HepG2 (cell line): Measurements from ENCODE around the gene BICDL2. TPM values are rescaled to one million over a fixed set of nuclear protein-coding genes. Genes with fewer than 3 reads are reported as not detected.

Experiments
- ATAC-seq: fragments of 200-7000 bp; cut with Tn5 transposase; 3 replicates; pipeline ENCODE4 v1.9.1; 2020; ENCODE audit warnings: mild to moderate bottlenecking, moderate library complexity
- BruUV-seq: library from RNA; stranded (reverse); fragments of 400-500 nt; replicated peaks from 2 replicates; lab custom pipeline; 2021; lab: Mats Ljungman, UMichigan
- CTCF ChIA-PET: fragments of 300-600 bp; formaldehyde crosslinking; extraction: SDS; loops from one replicate; lab custom pipeline; 2021; ENCODE audit warnings: low total read pairs, inconsistent platforms, low intra/inter-chr PET ratio; lab: Yijun Ruan, JAX
- POLR2A ChIA-PET: fragments of 350-600 bp; sonication (Branson Sonifier 250); formaldehyde crosslinking; loops from one replicate; lab custom pipeline; 2020; ENCODE audit warnings: antibody characterized with exemption, inconsistent platforms; lab: Yijun Ruan, JAX
- DNase-seq: peaks from one replicate; pipeline ENCODE4 v3.0.0-alpha.2; 2015; ENCODE audit warnings: low spot score
- FAIRE-seq: peaks from 3 replicates; lab custom pipeline; 2011; peaks lifted over from hg19 to GRCh38; lab: Jason Lieb, UNC
- H2AFZ ChIP-seq: one replicate; pipeline ENCODE4 v1.6.1; 2011; ENCODE audit warnings: low read length, inconsistent platforms
- H3K27ac ChIP-seq: fragments of 300-600 bp; 3 replicates; pipeline ENCODE4 v1.8.0; 2011; ENCODE audit warnings: mixed run types, mild to moderate bottlenecking, mixed read lengths, low read length, inconsistent platforms; ENCODE audit not compliant: insufficient read depth; ENCODE audit errors: extremely low read length
- H3K27me3 ChIP-seq, 2 experiments: fragments of 200-600 bp in 1 of 2; 2 replicates in 1 of 2; 3 replicates in 1 of 2; pipeline versions ENCODE4 v1.6.0 to v1.8.0; 2011; ENCODE audit warnings: low read length in 2 of 2, mild to moderate bottlenecking in 2 of 2, moderate library complexity in 2 of 2, inconsistent platforms in 1 of 2; ENCODE audit not compliant: insufficient read depth in 2 of 2, control insufficient read depth in 1 of 2
- H3K36me3 ChIP-seq, 2 experiments: fragments of 200-600 bp in 1 of 2; replicated peaks in 1 of 2; 2 replicates in 1 of 2; 3 replicates in 1 of 2; pipeline versions ENCODE4 v1.5.1 to v1.8.0; 2011; ENCODE audit warnings: low read length in 2 of 2, inconsistent platforms in 1 of 2; ENCODE audit not compliant: insufficient read depth in 2 of 2, control insufficient read depth in 1 of 2
- H3K4me1 ChIP-seq: 2 replicates; pipeline ENCODE4 v1.5.1; 2012; ENCODE audit warnings: low read length, inconsistent platforms; ENCODE audit not compliant: insufficient read depth
- H3K4me2 ChIP-seq: 2 replicates; pipeline ENCODE4 v1.6.0; 2011; ENCODE audit warnings: low read depth, low read length, inconsistent platforms
- H3K4me3 ChIP-seq, 3 experiments: fragments of 200-600 bp in 1 of 3; sonication (generic), shearing (Covaris generic) in 1 of 3; replicated peaks in 1 of 3; 2 replicates each; pipeline ENCODE4 v1.5.1; 2011 to 2016; ENCODE audit warnings: low read length in 3 of 3, inconsistent platforms in 2 of 3, low read depth in 2 of 3, mild to moderate bottlenecking in 2 of 3, control low read depth in 1 of 3, mixed read lengths in 1 of 3; ENCODE audit not compliant: insufficient read depth in 1 of 3
- H3K79me2 ChIP-seq: one replicate; pipeline ENCODE4 v1.6.1; 2011; ENCODE audit warnings: low read length, inconsistent platforms; ENCODE audit not compliant: insufficient read depth
- H3K9ac ChIP-seq: 2 replicates; pipeline ENCODE4 v1.6.0; 2011; ENCODE audit warnings: mild to moderate bottlenecking, low read depth, low read length, inconsistent platforms; ENCODE audit not compliant: insufficient read depth
- H3K9me3 ChIP-seq: 2 replicates; pipeline ENCODE4 v1.5.1; 2012; ENCODE audit warnings: mild to moderate bottlenecking, low read length
- H4K20me1 ChIP-seq: 2 replicates; pipeline ENCODE4 v1.6.0; 2011; ENCODE audit warnings: inconsistent platforms, mild to moderate bottlenecking, low read length, moderate library complexity; ENCODE audit not compliant: insufficient read depth
- ELF4 ChIP-seq: sonication (generic); formaldehyde crosslinking; IDR thresholded peaks from 2 replicates; pipeline ENCODE4 v1.5.0; 2020; ENCODE audit warnings: missing genetic modification reagents, mild to moderate bottlenecking, moderate library complexity, borderline replicate concordance
- HMG20B ChIP-seq: conservative IDR thresholded peaks from 2 replicates; pipeline ENCODE4 v1.6.1; 2016; ENCODE audit warnings: missing genetic modification reagents, missing compliant biosample characterization
- ISL2 ChIP-seq: sonication (generic); formaldehyde crosslinking; IDR thresholded peaks from 2 replicates; pipeline ENCODE4 v1.5.0; 2020; ENCODE audit warnings: missing genetic modification reagents
- KDM5B ChIP-seq: sonication (generic); formaldehyde crosslinking; IDR thresholded peaks from 2 replicates; pipeline ENCODE4 v1.4.0; 2020; ENCODE audit warnings: missing genetic modification reagents, mild to moderate bottlenecking, borderline replicate concordance
- MXD4 ChIP-seq: IDR thresholded peaks from 2 replicates; pipeline ENCODE4 v1.6.1; 2016; ENCODE audit warnings: mild to moderate bottlenecking, missing biosample characterization, missing genetic modification reagents
- NPAS2 ChIP-seq: sonication (generic); formaldehyde crosslinking; IDR thresholded peaks from 2 replicates; pipeline ENCODE4 v1.8.0; 2022; ENCODE audit warnings: mild to moderate bottlenecking, missing genetic modification reagents, borderline replicate concordance
- NR3C1 ChIP-seq: sonication (generic); formaldehyde crosslinking; IDR thresholded peaks from 2 replicates; pipeline ENCODE4 v1.4.0; 2020; ENCODE audit warnings: missing genetic modification reagents
- SIX4 ChIP-seq: sonication (generic); formaldehyde crosslinking; IDR thresholded peaks from 2 replicates; pipeline ENCODE4 v1.4.0; 2020; ENCODE audit warnings: missing genetic modification reagents
- SKI ChIP-seq: fragments of 450-650 bp; IDR thresholded peaks from one replicate; pipeline ENCODE4 v1.6.1; 2018; ENCODE audit warnings: mild to moderate bottlenecking; ENCODE audit not compliant: partially characterized antibody
- TAF1 ChIP-seq: sonication (generic); formaldehyde crosslinking; IDR thresholded peaks from 2 replicates; pipeline ENCODE4 v1.4.0; 2020; ENCODE audit warnings: missing genetic modification reagents
- TARDBP ChIP-seq: sonication (generic); formaldehyde crosslinking; IDR thresholded peaks from 2 replicates; pipeline ENCODE4 v1.8.0; 2022; ENCODE audit warnings: mild to moderate bottlenecking, missing genetic modification reagents
- TBX2 ChIP-seq: sonication (generic); formaldehyde crosslinking; IDR thresholded peaks from 2 replicates; pipeline ENCODE4 v1.5.0; 2020; ENCODE audit warnings: missing genetic modification reagents, mild to moderate bottlenecking, borderline replicate concordance
- ZFX ChIP-seq: sonication (generic); formaldehyde crosslinking; IDR thresholded peaks from 2 replicates; pipeline ENCODE4 v1.4.0; 2020; ENCODE audit warnings: mild to moderate bottlenecking, low read depth, missing genetic modification reagents, moderate library complexity
- ZNF230 ChIP-seq: sonication (generic); formaldehyde crosslinking; IDR thresholded peaks from 2 replicates; pipeline ENCODE4 v1.4.0; 2020; ENCODE audit warnings: mild to moderate bottlenecking, missing genetic modification reagents
- ZNF263 ChIP-seq: sonication (generic); formaldehyde crosslinking; IDR thresholded peaks from 2 replicates; pipeline ENCODE4 v1.4.0; 2020; ENCODE audit warnings: missing genetic modification reagents
- ZNF331 ChIP-seq: sonication (generic); formaldehyde crosslinking; IDR thresholded peaks from 2 replicates; pipeline ENCODE4 v1.4.0; 2020; ENCODE audit warnings: missing genetic modification reagents
- ZNF549 ChIP-seq: sonication (generic); formaldehyde crosslinking; IDR thresholded peaks from 2 replicates; pipeline ENCODE4 v1.5.0; 2020; ENCODE audit warnings: missing genetic modification reagents
- ZNF75D ChIP-seq: sonication (generic); formaldehyde crosslinking; IDR thresholded peaks from 2 replicates; pipeline ENCODE4 v1.8.1; 2023; ENCODE audit warnings: missing genetic modification reagents, mild to moderate bottlenecking, borderline replicate concordance
- WGBS: methylation state at CpG from one replicate; pipeline ENCODE4 v1.1.6; 2017; ENCODE audit warnings: low lambda C conversion rate; 5-methylcytosine and 5-hydroxymethylcytosine counted together
- in situ Hi-C: cut with HindIII; loops from 2 replicates; pipeline ENCODE4 v1.10.0; 2017; ENCODE audit warnings: low pct_unique_long_range_greater_than_20kb; ENCODE audit not compliant: extremely low pct_ligation_motif_present
- intact Hi-C: fragments of 100-400 bp; cut with micrococcal nuclease; formaldehyde crosslinking; loops from one replicate; pipeline ENCODE4 v1.10.0; 2022; ENCODE audit not compliant: unreplicated experiment
- polyA plus RNA-seq, 8 experiments: library from polyadenylated mRNA; depleted of rRNA in 3 of 8; stranded (reverse) in 7 of 8; unstranded in 1 of 8; fragments of >200 nt; fragmentation: Illumina TruSeq in 4 of 8; extraction: Trizol in 4 of 8; gene quantifications; 2 replicates each; pipeline versions ENCODE4 v1.2.1 to v1.2.3, GENCODE V29; 2011 to 2016; ENCODE audit warnings: low read depth in 4 of 8, missing spikeins in 1 of 8, mixed read lengths in 1 of 8; ENCODE audit not compliant: insufficient read depth in 1 of 8
- total RNA-seq, 5 experiments: library from RNA; depleted of rRNA; stranded (reverse); fragments of >200 nt; fragmentation: Illumina TruSeq; extraction: Trizol; gene quantifications; 2 replicates each; pipeline ENCODE4 v1.2.3, GENCODE V29; 2016; ENCODE audit warnings: low read depth in 1 of 5
- TF ChIP-seq, protein P1 (sequence below): sonication (generic); formaldehyde crosslinking; IDR thresholded peaks from 2 replicates; pipeline ENCODE4 v1.4.0; 2020; ENCODE audit warnings: mild to moderate bottlenecking, missing genetic modification reagents
- TF ChIP-seq, protein P2 (sequence below): sonication (generic); IDR thresholded peaks from 2 replicates; pipeline ENCODE4 v1.6.1; 2016; ENCODE audit warnings: low read depth, borderline replicate concordance
- TF ChIP-seq, protein P3 (sequence below): sonication (generic); formaldehyde crosslinking; IDR thresholded peaks from 2 replicates; pipeline ENCODE4 v1.4.0; 2020; ENCODE audit warnings: low read depth, mild to moderate bottlenecking, missing genetic modification reagents
- TF ChIP-seq, protein P4 (sequence below): sonication (generic); formaldehyde crosslinking; conservative IDR thresholded peaks from 2 replicates; pipeline ENCODE4 v1.8.0; 2022; ENCODE audit warnings: low read depth, missing genetic modification reagents

Gene BICDL2
- total and polyA plus RNA-seq, 2 of the 13 experiments (the other 11 are each of a cell fraction or from before 2014, with no cell fraction given): 0.12 TPM; not detected in 1

DNA sequence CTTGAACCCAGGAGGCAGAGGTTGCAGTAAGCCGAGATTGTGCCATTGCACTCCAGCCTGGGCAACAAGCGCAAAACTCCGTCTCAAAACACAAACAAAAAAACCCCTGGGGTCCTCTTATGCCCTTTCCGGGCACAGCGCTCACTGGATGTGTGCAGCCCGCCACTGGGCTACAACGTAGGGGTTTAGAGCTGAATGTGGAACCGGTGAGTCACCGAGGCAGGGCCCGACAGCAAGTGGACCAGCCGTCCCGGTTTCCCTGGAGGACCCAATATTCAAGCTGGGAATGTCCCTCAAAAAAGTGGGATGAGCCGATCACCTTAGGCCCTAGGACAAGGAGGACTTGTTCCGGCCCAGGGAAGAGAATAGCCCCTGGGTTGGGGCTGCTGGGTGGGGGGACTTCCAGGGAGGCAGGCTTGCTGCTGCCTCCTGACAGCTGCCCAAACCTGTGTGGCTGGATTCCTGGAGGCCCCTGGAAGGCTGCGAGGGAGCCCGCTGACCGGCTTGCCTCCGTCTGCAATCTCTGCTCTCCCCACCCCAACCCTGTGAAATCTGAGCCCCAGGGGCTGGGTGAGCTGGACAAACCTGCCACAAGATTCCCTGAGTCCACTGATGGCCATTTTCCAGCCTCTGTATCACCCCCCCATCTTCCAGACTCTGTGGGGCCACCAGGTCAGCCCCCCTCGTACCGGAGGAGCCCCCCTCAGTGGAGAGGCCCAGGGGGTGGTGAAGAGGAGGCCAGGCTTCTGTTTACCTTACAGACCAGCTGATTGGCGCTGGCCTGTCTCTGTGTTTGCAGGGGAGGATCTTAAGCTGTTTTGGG lies 27.0 kb downstream of the BICDL2 start:
- ChIA-PET POLR2A (interaction anchor here (0.8 to 14.2 kb wide), 6 partner anchors 13 to 125 kb away, joined by 3 to 750 read pairs (median 4); partner anchors contain the start of genes CLDN6, HCFC1R1, THOC6 and TNFRSF12A), CTCF (no interaction called here)
- H3K79me2 ChIP-seq: no peaks in the 10 kb centered on the region
- H3K4me3 ChIP-seq: peak overlapping the region in 2 of 3 experiments; percentile 35 to 69; a peak in 3 of 6 replicates
- no peaks in the 10 kb centered on the region for H3K9me3 ChIP-seq
- DNase-seq (no peak), FAIRE-seq (no peak), ATAC-seq (peak; percentile 35)
- peaks cover 7 to 22% of the 10 kb centered on the region in 2 experiments; a peak in 4 of 5 replicates for H3K27me3 ChIP-seq
- peaks cover 97% of the 10 kb centered on the region for H3K4me1 ChIP-seq
- H3K4me2 ChIP-seq: peak overlapping the region; percentile 88
- H3K9ac ChIP-seq: peak overlapping the region; percentile 38; the same call in 1 of the 2 replicates
- H3K36me3 ChIP-seq: no peaks in the 10 kb centered on the region
- 22% methylated on average over 17 of the region's 21 CpGs for WGBS
- BruUV-seq: no TSS peak
- H4K20me1 ChIP-seq: no peaks in the 10 kb centered on the region
- in situ Hi-C loops (no loop called here), intact Hi-C loops (no loop called here)
- no peak overlapping the region for H2AFZ ChIP-seq
- H3K27ac ChIP-seq: peak overlapping the region; percentile 40
- TF ChIP-seq, protein P1, sequence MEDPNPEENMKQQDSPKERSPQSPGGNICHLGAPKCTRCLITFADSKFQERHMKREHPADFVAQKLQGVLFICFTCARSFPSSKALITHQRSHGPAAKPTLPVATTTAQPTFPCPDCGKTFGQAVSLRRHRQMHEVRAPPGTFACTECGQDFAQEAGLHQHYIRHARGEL (CRISPR knock-in tag): no peak
- TF ChIP-seq ZNF230 (CRISPR knock-in tag): no peak
- peak; percentile 39; the same call in 1 of the 2 replicates for TF ChIP-seq TBX2
- no peak for TF ChIP-seq ZNF75D (CRISPR knock-in tag)
- no peak for TF ChIP-seq SKI
- TF ChIP-seq TAF1: 0 out of 2 replicates have a peak, but pooled peaks have one; percentile 19
- no peak for TF ChIP-seq NR3C1 (CRISPR knock-in tag)
- no peak for TF ChIP-seq ISL2 (CRISPR knock-in tag)
- TF ChIP-seq, protein P2, sequence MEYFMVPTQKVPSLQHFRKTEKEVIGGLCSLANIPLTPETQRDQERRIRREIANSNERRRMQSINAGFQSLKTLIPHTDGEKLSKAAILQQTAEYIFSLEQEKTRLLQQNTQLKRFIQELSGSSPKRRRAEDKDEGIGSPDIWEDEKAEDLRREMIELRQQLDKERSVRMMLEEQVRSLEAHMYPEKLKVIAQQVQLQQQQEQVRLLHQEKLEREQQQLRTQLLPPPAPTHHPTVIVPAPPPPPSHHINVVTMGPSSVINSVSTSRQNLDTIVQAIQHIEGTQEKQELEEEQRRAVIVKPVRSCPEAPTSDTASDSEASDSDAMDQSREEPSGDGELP: peak; percentile 94
- TF ChIP-seq, protein P3, sequence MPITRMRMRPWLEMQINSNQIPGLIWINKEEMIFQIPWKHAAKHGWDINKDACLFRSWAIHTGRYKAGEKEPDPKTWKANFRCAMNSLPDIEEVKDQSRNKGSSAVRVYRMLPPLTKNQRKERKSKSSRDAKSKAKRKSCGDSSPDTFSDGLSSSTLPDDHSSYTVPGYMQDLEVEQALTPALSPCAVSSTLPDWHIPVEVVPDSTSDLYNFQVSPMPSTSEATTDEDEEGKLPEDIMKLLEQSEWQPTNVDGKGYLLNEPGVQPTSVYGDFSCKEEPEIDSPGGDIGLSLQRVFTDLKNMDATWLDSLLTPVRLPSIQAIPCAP (CRISPR knock-in tag): no peak
- TF ChIP-seq, protein P4, sequence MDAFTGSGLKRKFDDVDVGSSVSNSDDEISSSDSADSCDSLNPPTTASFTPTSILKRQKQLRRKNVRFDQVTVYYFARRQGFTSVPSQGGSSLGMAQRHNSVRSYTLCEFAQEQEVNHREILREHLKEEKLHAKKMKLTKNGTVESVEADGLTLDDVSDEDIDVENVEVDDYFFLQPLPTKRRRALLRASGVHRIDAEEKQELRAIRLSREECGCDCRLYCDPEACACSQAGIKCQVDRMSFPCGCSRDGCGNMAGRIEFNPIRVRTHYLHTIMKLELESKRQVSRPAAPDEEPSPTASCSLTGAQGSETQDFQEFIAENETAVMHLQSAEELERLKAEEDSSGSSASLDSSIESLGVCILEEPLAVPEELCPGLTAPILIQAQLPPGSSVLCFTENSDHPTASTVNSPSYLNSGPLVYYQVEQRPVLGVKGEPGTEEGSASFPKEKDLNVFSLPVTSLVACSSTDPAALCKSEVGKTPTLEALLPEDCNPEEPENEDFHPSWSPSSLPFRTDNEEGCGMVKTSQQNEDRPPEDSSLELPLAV (CRISPR knock-in tag): no peak
- 0 out of 2 replicates have a peak, but pooled peaks have one; percentile 14 for TF ChIP-seq ZNF331 (CRISPR knock-in tag)
- 0 out of 2 replicates have a peak, but pooled peaks have one; percentile 31 for TF ChIP-seq MXD4 (CRISPR knock-in tag)
- TF ChIP-seq ELF4: no peak
- peak; percentile 46; the same call in 1 of the 2 replicates for TF ChIP-seq ZFX (CRISPR knock-in tag)
- TF ChIP-seq HMG20B: no peak
- no peak for TF ChIP-seq KDM5B (CRISPR knock-in tag)
- peak; percentile 78; the same call in 1 of the 2 replicates for TF ChIP-seq SIX4 (CRISPR knock-in tag)
- no peak for TF ChIP-seq TARDBP
- no peak for TF ChIP-seq NPAS2 (CRISPR knock-in tag)
- no peak for TF ChIP-seq ZNF549 (CRISPR knock-in tag)
- TF ChIP-seq ZNF263 (CRISPR knock-in tag): no peak
